H9 (cell line): ENCODE data around the gene FHOD1. TPM values are rescaled to one million over a fixed set of nuclear protein-coding genes. Genes with fewer than 3 reads are reported as not detected.

ENCODE experiments used
- DNase-seq: peaks from one replicate; pipeline ENCODE4 v3.0.0-alpha.2; 2017
- H2AFZ ChIP-seq: one replicate; pipeline ENCODE4 v1.6.1; 2013; ENCODE audit warnings: mild to moderate bottlenecking, low read length, control low read depth, moderate library complexity
- H2AK5ac ChIP-seq: 2 replicates; pipeline ENCODE4 v1.6.1; 2013; ENCODE audit warnings: low read length, control low read depth, mixed read lengths; ENCODE audit not compliant: insufficient read length
- H2BK120ac ChIP-seq: one replicate; pipeline ENCODE4 v1.6.1; 2013; ENCODE audit warnings: low read depth, mild to moderate bottlenecking, low read length, control low read depth, inconsistent platforms; ENCODE audit not compliant: poor library complexity, severe bottlenecking
- H2BK12ac ChIP-seq: 2 replicates; pipeline ENCODE4 v1.6.1; 2013; ENCODE audit warnings: low read length, control low read depth, mixed read lengths, low read depth; ENCODE audit not compliant: insufficient read length
- H2BK15ac ChIP-seq: 2 replicates; pipeline ENCODE4 v1.6.1; 2013; ENCODE audit warnings: low read depth, low read length, control low read depth
- H2BK20ac ChIP-seq: one replicate; pipeline ENCODE4 v1.6.1; 2013; ENCODE audit warnings: low read depth, mild to moderate bottlenecking, low read length, control low read depth, inconsistent platforms; ENCODE audit not compliant: poor library complexity, severe bottlenecking
- H2BK5ac ChIP-seq: 2 replicates; pipeline ENCODE4 v1.6.1; 2013; ENCODE audit warnings: low read length, control low read depth, mixed read lengths; ENCODE audit not compliant: insufficient read length
- H3K14ac ChIP-seq: 2 replicates; pipeline ENCODE4 v1.6.1; 2013; ENCODE audit warnings: low read length, control low read depth; ENCODE audit not compliant: insufficient read depth
- H3K18ac ChIP-seq: 2 replicates; pipeline ENCODE4 v1.6.1; 2013; ENCODE audit warnings: low read depth, mild to moderate bottlenecking, mixed read lengths, low read length, control low read depth; ENCODE audit not compliant: insufficient read length
- H3K23ac ChIP-seq: 2 replicates; pipeline ENCODE4 v1.6.1; 2013; ENCODE audit warnings: low read length, control low read depth, mixed read lengths, low read depth; ENCODE audit not compliant: insufficient read length
- H3K23me2 ChIP-seq: 2 replicates; pipeline ENCODE4 v1.6.1; 2013; ENCODE audit warnings: low read depth, mild to moderate bottlenecking, mixed read lengths, low read length, control low read depth; ENCODE audit not compliant: insufficient read length, poor library complexity, severe bottlenecking
- H3K27ac ChIP-seq: 2 replicates; pipeline ENCODE4 v1.5.1; 2013; ENCODE audit warnings: low read length, control low read depth, mixed read lengths, low read depth; ENCODE audit not compliant: insufficient read length
- H3K27me3 ChIP-seq: 2 replicates; pipeline ENCODE4 v1.6.1; 2013; ENCODE audit warnings: low read length, control low read depth, inconsistent platforms; ENCODE audit not compliant: insufficient read depth
- H3K4ac ChIP-seq: 2 replicates; pipeline ENCODE4 v1.6.1; 2013; ENCODE audit warnings: low read depth, mild to moderate bottlenecking, control low read depth, inconsistent platforms, low read length, moderate library complexity
- H3K4me1 ChIP-seq: 2 replicates; pipeline ENCODE4 v1.6.1; 2013; ENCODE audit warnings: low read length, control low read depth, inconsistent platforms; ENCODE audit not compliant: insufficient read depth
- H3K4me2 ChIP-seq: 2 replicates; pipeline ENCODE4 v1.6.1; 2013; ENCODE audit warnings: low read length, control low read depth, mixed read lengths; ENCODE audit not compliant: insufficient read length, insufficient read depth
- H3K56ac ChIP-seq: 2 replicates; pipeline ENCODE4 v1.6.1; 2013; ENCODE audit warnings: low read depth, mild to moderate bottlenecking, mixed read lengths, low read length, control low read depth; ENCODE audit not compliant: insufficient read length
- H3K79me1 ChIP-seq: 2 replicates; pipeline ENCODE4 v1.6.1; 2013; ENCODE audit warnings: low read depth, mild to moderate bottlenecking, moderate library complexity, low read length, control low read depth, inconsistent platforms; ENCODE audit not compliant: insufficient read depth, poor library complexity, severe bottlenecking
- H3K79me2 ChIP-seq: 2 replicates; pipeline ENCODE4 v1.6.1; 2013; ENCODE audit warnings: low read length, control low read depth, inconsistent platforms; ENCODE audit not compliant: insufficient read depth
- H3K9ac ChIP-seq: 2 replicates; pipeline ENCODE4 v1.6.1; 2013; ENCODE audit warnings: low read length, control low read depth, mixed read lengths; ENCODE audit not compliant: insufficient read length; ENCODE audit errors: extremely low read depth
- H3K9me3 ChIP-seq: one replicate; pipeline ENCODE4 v1.6.1; 2013; ENCODE audit warnings: low read depth, low read length, inconsistent platforms; ENCODE audit not compliant: control insufficient read depth
- H3T11ph ChIP-seq: one replicate; pipeline ENCODE4 v1.6.1; 2013; ENCODE audit warnings: mild to moderate bottlenecking, low read length, control low read depth, inconsistent platforms
- H4K20me1 ChIP-seq: one replicate; pipeline ENCODE4 v1.6.1; 2013; ENCODE audit not compliant: control insufficient read depth, insufficient read length, insufficient read depth
- H4K5ac ChIP-seq: 2 replicates; pipeline ENCODE4 v1.6.1; 2013; ENCODE audit warnings: low read depth, mild to moderate bottlenecking, mixed read lengths, low read length, control low read depth; ENCODE audit not compliant: insufficient read length
- H4K8ac ChIP-seq: replicated peaks from 2 replicates; pipeline ENCODE4 v1.6.1; 2013; ENCODE audit warnings: low read length, control low read depth, mixed read lengths, low read depth; ENCODE audit not compliant: insufficient read length
- H4K91ac ChIP-seq: 2 replicates; pipeline ENCODE4 v1.6.1; 2013; ENCODE audit warnings: low read depth, mild to moderate bottlenecking, moderate library complexity, mixed read lengths, low read length, control low read depth; ENCODE audit not compliant: insufficient read length
- H3K27ac Mint-ChIP-seq, 3 experiments: 2 replicates in 2 of 3; 3 replicates in 1 of 3; pipeline ENCODE4 v1.8.0; 2020 to 2021; ENCODE audit warnings: mixed read lengths in 3 of 3, mild to moderate bottlenecking in 1 of 3, moderate library complexity in 1 of 3
- H3K27me3 Mint-ChIP-seq: 2 replicates; pipeline ENCODE4 v1.8.0; 2021; ENCODE audit warnings: low read depth, mild to moderate bottlenecking, moderate library complexity, mixed read lengths
- H3K36me3 Mint-ChIP-seq, 3 experiments: 2 replicates in 2 of 3; 3 replicates in 1 of 3; pipeline ENCODE4 v1.8.0; 2020 to 2021; ENCODE audit warnings: low read depth in 3 of 3, mixed read lengths in 3 of 3; ENCODE audit not compliant: insufficient read depth in 1 of 3
- H3K4me1 Mint-ChIP-seq, 2 experiments: 2 replicates each; pipeline ENCODE4 v1.8.0; 2020; ENCODE audit warnings: mixed read lengths in 2 of 2
- H3K4me3 Mint-ChIP-seq, 2 experiments: 2 replicates in 1 of 2; 3 replicates in 1 of 2; pipeline ENCODE4 v1.8.0; 2020 to 2021; ENCODE audit warnings: mild to moderate bottlenecking in 2 of 2, mixed read lengths in 2 of 2, moderate library complexity in 1 of 2
- H3K9me3 Mint-ChIP-seq, 2 experiments: 2 replicates in 1 of 2; 3 replicates in 1 of 2; pipeline ENCODE4 v1.8.0; 2020; ENCODE audit warnings: mild to moderate bottlenecking in 2 of 2, mixed read lengths in 2 of 2, moderate library complexity in 1 of 2
- WGBS: extraction: QIAGEN DNeasy Blood & Tissue Kit; methylation state at CpG from one replicate; pipeline ENCODE4 v1.1.7; 2013; ENCODE audit warnings: missing lambda C conversion rate, low lambda C conversion rate, mixed read lengths; ENCODE audit not compliant: insufficient read length; ENCODE audit errors: extremely low coverage; 5-methylcytosine and 5-hydroxymethylcytosine counted together
- total RNA-seq: library from RNA; stranded (reverse); gene quantifications from 2 replicates; pipeline ENCODE4 v1.2.1, GENCODE V29; 2021
- TF ChIP-seq, protein P1 (sequence below): fragments of 200-600 bp; sonication (generic); conservative IDR thresholded peaks from 3 replicates; pipeline ENCODE4 v1.8.0; 2021; ENCODE audit warnings: antibody characterized with exemption, mild to moderate bottlenecking

Gene FHOD1
- total RNA-seq, 1 experiment from 2014 or later: 67.0 TPM

- no peak overlapping the region for H3K4me3 Mint-ChIP-seq
- no peak for DNase-seq
- Histone ChIP-seq H3K79me1 (peaks cover 1% of the 10 kb centered on the region), H3K4me2 (no peak overlapping the region), H4K91ac (no peak overlapping the region), H2BK12ac (no peak overlapping the region), H3K18ac (no peak overlapping the region), H4K20me1 (no peaks in the 10 kb centered on the region), H3K9ac (no peak overlapping the region), H4K8ac (no peak overlapping the region), H3K27me3 (peaks cover 4% of the 10 kb centered on the region), H2BK5ac (no peak overlapping the region), H3K9me3 (no peaks in the 10 kb centered on the region), H2BK15ac (no peak overlapping the region), H2BK120ac (no peak overlapping the region), H3K23ac (no peak overlapping the region), H3K79me2 (peaks cover under 1% of the 10 kb centered on the region; the same call in 1 of the 2 replicates), H2AFZ (no peak overlapping the region), H2AK5ac (no peak overlapping the region), H3K23me2 (peaks cover 13% of the 10 kb centered on the region), H3K27ac (no peak overlapping the region), H4K5ac (no peak overlapping the region), H3K14ac (no peak overlapping the region), H3K4me1 (peaks cover 6% of the 10 kb centered on the region; the same call in 1 of the 2 replicates), H2BK20ac (no peak overlapping the region), H3T11ph (no peak overlapping the region), H3K56ac (no peak overlapping the region), H3K4ac (no peak overlapping the region)
- TF ChIP-seq, protein P1, sequence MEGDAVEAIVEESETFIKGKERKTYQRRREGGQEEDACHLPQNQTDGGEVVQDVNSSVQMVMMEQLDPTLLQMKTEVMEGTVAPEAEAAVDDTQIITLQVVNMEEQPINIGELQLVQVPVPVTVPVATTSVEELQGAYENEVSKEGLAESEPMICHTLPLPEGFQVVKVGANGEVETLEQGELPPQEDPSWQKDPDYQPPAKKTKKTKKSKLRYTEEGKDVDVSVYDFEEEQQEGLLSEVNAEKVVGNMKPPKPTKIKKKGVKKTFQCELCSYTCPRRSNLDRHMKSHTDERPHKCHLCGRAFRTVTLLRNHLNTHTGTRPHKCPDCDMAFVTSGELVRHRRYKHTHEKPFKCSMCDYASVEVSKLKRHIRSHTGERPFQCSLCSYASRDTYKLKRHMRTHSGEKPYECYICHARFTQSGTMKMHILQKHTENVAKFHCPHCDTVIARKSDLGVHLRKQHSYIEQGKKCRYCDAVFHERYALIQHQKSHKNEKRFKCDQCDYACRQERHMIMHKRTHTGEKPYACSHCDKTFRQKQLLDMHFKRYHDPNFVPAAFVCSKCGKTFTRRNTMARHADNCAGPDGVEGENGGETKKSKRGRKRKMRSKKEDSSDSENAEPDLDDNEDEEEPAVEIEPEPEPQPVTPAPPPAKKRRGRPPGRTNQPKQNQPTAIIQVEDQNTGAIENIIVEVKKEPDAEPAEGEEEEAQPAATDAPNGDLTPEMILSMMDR: no peak
- H3K36me3 Mint-ChIP-seq: no peaks in the 10 kb centered on the region; a peak in 1 of 7 replicates
- H3K4me1 Mint-ChIP-seq: peaks cover 21 to 27% of the 10 kb centered on the region in 2 experiments
- no CpG with 5 or more reads among the region's 26 CpGs for WGBS
- peaks cover 29% of the 10 kb centered on the region for H3K27me3 Mint-ChIP-seq
- H3K9me3 Mint-ChIP-seq: no peaks in the 10 kb centered on the region; a peak in 2 of 5 replicates
- H3K27ac Mint-ChIP-seq: no peak overlapping the region
These were observed 59.9 kb downstream of the FHOD1 start for GRCh38 chr16:67187175-67187890.
